ENCODE measurements around the gene BOK.
A peak's percentile ranks its signal among the peaks of the same experiment; 100 is the strongest.
"Not testable (repeated sequence)": the region's sequence is repeated elsewhere in the genome, so short reads cannot be mapped to it uniquely, and the experiment has no call there.

Gene BOK

GRCh38 chr2:241563981-241564595, 5.5 kb downstream of the BOK start:
- Histone ChIP-seq H3K4me3 (ENCODE audit: low read depth in 1 of 5, low read length in 5 of 5) (no peak overlapping the region), H3K36me3 (ENCODE audit: control insufficient read depth in 5 of 5, insufficient read depth in 5 of 5, low read length in 5 of 5) (peaks cover 0 to 40% (median 30%) of the 10 kb centered on the region in 5 donors), H3K27me3 (ENCODE audit: control insufficient read depth in 5 of 5, insufficient read depth in 4 of 5, low read length in 5 of 5) (no peaks in the 10 kb centered on the region), H3K27ac (ENCODE audit: low read depth, low read length) (peak overlapping the region; percentile 69), H3K4me1 (ENCODE audit: control insufficient read depth in 5 of 5, insufficient read depth in 5 of 5, low read length in 5 of 5) (peaks cover 6 to 64% (median 53%) of the 10 kb centered on the region in 5 donors), H3K9ac (ENCODE audit: low read length in 5 of 5) (peak overlapping the region in 1 of 5 donors; percentile 41), H3K9me3 (ENCODE audit: control insufficient read depth in 5 of 5, low read length in 5 of 5) (no peaks in the 10 kb centered on the region)

GRCh38 chr2:241564596-241565410, 6.3 kb downstream of the BOK start:
- H3K4me1 ChIP-seq (ENCODE audit: control insufficient read depth in 5 of 5, insufficient read depth in 5 of 5, low read length in 5 of 5) = peaks cover 6 to 60% (median 54%) of the 10 kb centered on the region in 5 donors
- peak overlapping the region; percentile 69 for H3K27ac ChIP-seq (ENCODE audit: low read depth, low read length)
- H3K27me3 ChIP-seq (ENCODE audit: control insufficient read depth in 5 of 5, insufficient read depth in 4 of 5, low read length in 5 of 5) = no peaks in the 10 kb centered on the region

GRCh38 chr2:241565411-241565810, 6.9 kb downstream of the BOK start:
- peaks cover 6 to 56% (median 48%) of the 10 kb centered on the region in 5 donors for H3K4me1 ChIP-seq (ENCODE audit: control insufficient read depth in 5 of 5, insufficient read depth in 5 of 5, low read length in 5 of 5)
- H3K9ac ChIP-seq (ENCODE audit: low read length in 5 of 5) = no peak overlapping the region
- peak overlapping the region; percentile 69 for H3K27ac ChIP-seq (ENCODE audit: low read depth, low read length)
- H3K4me3 ChIP-seq (ENCODE audit: low read depth in 1 of 5, low read length in 5 of 5) = no peak overlapping the region
- no peaks in the 10 kb centered on the region for H3K9me3 ChIP-seq (ENCODE audit: control insufficient read depth in 5 of 5, low read length in 5 of 5)
- H3K27me3 ChIP-seq (ENCODE audit: control insufficient read depth in 5 of 5, insufficient read depth in 4 of 5, low read length in 5 of 5) = no peaks in the 10 kb centered on the region
- H3K36me3 ChIP-seq (ENCODE audit: control insufficient read depth in 5 of 5, insufficient read depth in 5 of 5, low read length in 5 of 5) = peaks cover 0 to 47% (median 38%) of the 10 kb centered on the region in 5 donors

More at GRCh38 chr2:241564596-241565410, 6.3 kb downstream of the BOK start:
- Histone ChIP-seq H3K9ac (ENCODE audit: low read length in 5 of 5) (no peak overlapping the region), H3K9me3 (ENCODE audit: control insufficient read depth in 5 of 5, low read length in 5 of 5) (no peaks in the 10 kb centered on the region), H3K36me3 (ENCODE audit: control insufficient read depth in 5 of 5, insufficient read depth in 5 of 5, low read length in 5 of 5) (peaks cover 0 to 46% (median 35%) of the 10 kb centered on the region in 5 donors), H3K4me3 (ENCODE audit: low read depth in 1 of 5, low read length in 5 of 5) (no peak overlapping the region)

- not testable (repeated sequence) for H3K9me3 ChIP-seq (ENCODE audit: control insufficient read depth in 5 of 5, low read length in 5 of 5); H3K9ac ChIP-seq (ENCODE audit: low read length in 5 of 5); H3K4me3 ChIP-seq (ENCODE audit: low read depth in 1 of 5, low read length in 5 of 5); H3K27ac ChIP-seq (ENCODE audit: low read depth, low read length); H3K27me3 ChIP-seq (ENCODE audit: control insufficient read depth in 5 of 5, insufficient read depth in 4 of 5, low read length in 5 of 5)
- H3K36me3 ChIP-seq (ENCODE audit: control insufficient read depth in 5 of 5, insufficient read depth in 5 of 5, low read length in 5 of 5) = peaks cover 0 to 47% (median 38%) of the 10 kb centered on the region in 5 donors
- H3K4me1 ChIP-seq (ENCODE audit: control insufficient read depth in 5 of 5, insufficient read depth in 5 of 5, low read length in 5 of 5) = peaks cover 3 to 50% (median 42%) of the 10 kb centered on the region in 5 donors
Observed at GRCh38 chr2:241566021-241566420, 7.5 kb downstream of the BOK start.

GRCh38 chr2:241566468-241566867, 7.9 kb downstream of the BOK start:
- no peak overlapping the region for H3K27ac ChIP-seq (ENCODE audit: low read depth, low read length)

GRCh38 chr2:241567266-241567665, 8.7 kb downstream of the BOK start:
- not testable (repeated sequence) for H3K9ac ChIP-seq (ENCODE audit: low read length in 5 of 5); H3K27ac ChIP-seq (ENCODE audit: low read depth, low read length); H3K4me3 ChIP-seq (ENCODE audit: low read depth in 1 of 5, low read length in 5 of 5); H3K27me3 ChIP-seq (ENCODE audit: control insufficient read depth in 5 of 5, insufficient read depth in 4 of 5, low read length in 5 of 5); H3K9me3 ChIP-seq (ENCODE audit: control insufficient read depth in 5 of 5, low read length in 5 of 5)
- Histone ChIP-seq H3K4me1 (ENCODE audit: control insufficient read depth in 5 of 5, insufficient read depth in 5 of 5, low read length in 5 of 5) (peaks cover 3 to 48% (median 35%) of the 10 kb centered on the region in 5 donors), H3K36me3 (ENCODE audit: control insufficient read depth in 5 of 5, insufficient read depth in 5 of 5, low read length in 5 of 5) (peaks cover 0 to 53% (median 46%) of the 10 kb centered on the region in 5 donors)

More at GRCh38 chr2:241566468-241566867, 7.9 kb downstream of the BOK start:
- Histone ChIP-seq H3K4me3 (ENCODE audit: low read depth in 1 of 5, low read length in 5 of 5) (no peak overlapping the region), H3K36me3 (ENCODE audit: control insufficient read depth in 5 of 5, insufficient read depth in 5 of 5, low read length in 5 of 5) (peaks cover 0 to 50% (median 40%) of the 10 kb centered on the region in 5 donors), H3K4me1 (ENCODE audit: control insufficient read depth in 5 of 5, insufficient read depth in 5 of 5, low read length in 5 of 5) (peaks cover 3 to 51% (median 43%) of the 10 kb centered on the region in 5 donors), H3K27me3 (ENCODE audit: control insufficient read depth in 5 of 5, insufficient read depth in 4 of 5, low read length in 5 of 5) (no peaks in the 10 kb centered on the region), H3K9ac (ENCODE audit: low read length in 5 of 5) (no peak overlapping the region), H3K9me3 (ENCODE audit: control insufficient read depth in 5 of 5, low read length in 5 of 5) (no peaks in the 10 kb centered on the region)

- H3K4me3 ChIP-seq (ENCODE audit: low read depth in 1 of 5, low read length in 5 of 5) = no peak overlapping the region
- no peaks in the 10 kb centered on the region for H3K9me3 ChIP-seq (ENCODE audit: control insufficient read depth in 5 of 5, low read length in 5 of 5)
- H3K36me3 ChIP-seq (ENCODE audit: control insufficient read depth in 5 of 5, insufficient read depth in 5 of 5, low read length in 5 of 5) = peaks cover 0 to 51% (median 44%) of the 10 kb centered on the region in 5 donors
- no peak overlapping the region for H3K9ac ChIP-seq (ENCODE audit: low read length in 5 of 5)
- H3K27ac ChIP-seq (ENCODE audit: low read depth, low read length) = no peak overlapping the region
- H3K27me3 ChIP-seq (ENCODE audit: control insufficient read depth in 5 of 5, insufficient read depth in 4 of 5, low read length in 5 of 5) = no peaks in the 10 kb centered on the region
- peaks cover 3 to 43% (median 30%) of the 10 kb centered on the region in 5 donors for H3K4me1 ChIP-seq (ENCODE audit: control insufficient read depth in 5 of 5, insufficient read depth in 5 of 5, low read length in 5 of 5)
Observed at GRCh38 chr2:241567776-241568175, 9.2 kb downstream of the BOK start.

- H3K9me3 ChIP-seq (ENCODE audit: control insufficient read depth in 5 of 5, low read length in 5 of 5) = no peaks in the 10 kb centered on the region
- peaks cover 0 to 50% (median 40%) of the 10 kb centered on the region in 5 donors for H3K36me3 ChIP-seq (ENCODE audit: control insufficient read depth in 5 of 5, insufficient read depth in 5 of 5, low read length in 5 of 5)
- no peak overlapping the region for H3K9ac ChIP-seq (ENCODE audit: low read length in 5 of 5)
- H3K27ac ChIP-seq (ENCODE audit: low read depth, low read length) = no peak overlapping the region
- H3K4me3 ChIP-seq (ENCODE audit: low read depth in 1 of 5, low read length in 5 of 5) = no peak overlapping the region
- H3K4me1 ChIP-seq (ENCODE audit: control insufficient read depth in 5 of 5, insufficient read depth in 5 of 5, low read length in 5 of 5) = peaks cover 0 to 33% (median 21%) of the 10 kb centered on the region in 5 donors
- H3K27me3 ChIP-seq (ENCODE audit: control insufficient read depth in 5 of 5, insufficient read depth in 4 of 5, low read length in 5 of 5) = no peaks in the 10 kb centered on the region
Observed at GRCh38 chr2:241568726-241569125, 10.2 kb downstream of the BOK start.

- Histone ChIP-seq H3K9ac (ENCODE audit: low read length in 5 of 5) (no peak overlapping the region), H3K36me3 (ENCODE audit: control insufficient read depth in 5 of 5, insufficient read depth in 5 of 5, low read length in 5 of 5) (peaks cover 0 to 52% (median 44%) of the 10 kb centered on the region in 5 donors), H3K4me1 (ENCODE audit: control insufficient read depth in 5 of 5, insufficient read depth in 5 of 5, low read length in 5 of 5) (peaks cover under 1 to 22% (median 10%) of the 10 kb centered on the region in 5 donors), H3K27me3 (ENCODE audit: control insufficient read depth in 5 of 5, insufficient read depth in 4 of 5, low read length in 5 of 5) (no peaks in the 10 kb centered on the region), H3K9me3 (ENCODE audit: control insufficient read depth in 5 of 5, low read length in 5 of 5) (no peaks in the 10 kb centered on the region), H3K4me3 (ENCODE audit: low read depth in 1 of 5, low read length in 5 of 5) (no peak overlapping the region), H3K27ac (ENCODE audit: low read depth, low read length) (no peak overlapping the region)
Observed at GRCh38 chr2:241569831-241570281, 11.3 kb downstream of the BOK start.

Data from subcutaneous abdominal adipose tissue (tissue), 5 donors.